ENCODE data around the gene TMPRSS3. TPM values are rescaled to one million over a fixed set of nuclear protein-coding genes. Genes with fewer than 3 reads are reported as not detected.

TMPRSS3 gene
- total RNA-seq, 1 donor from 2014 or later: 4.1 TPM

- Histone ChIP-seq H3K36me3 (ENCODE audit: control insufficient read depth, insufficient read depth, low read length) (no peaks in the 10 kb centered on the region), H3K27me3 (ENCODE audit: control insufficient read depth, insufficient read depth, low read length) (peaks cover 13% of the 10 kb centered on the region), H3K4me3 (ENCODE audit: low read depth, low read length) (no peak overlapping the region)
- no peak for DNase-seq (ENCODE audit: low read depth)
- TF ChIP-seq CTCF (IDR thresholded peaks at IDR 0.05; ENCODE audit: insufficient read depth, low read length, poor library complexity, severe bottlenecking): no peak
These were observed 46.2 kb downstream of the TMPRSS3 start for GRCh38 chr21:42349420-42350317.

GRCh38 chr21:42348762-42349161, 47.1 kb downstream of the TMPRSS3 start:
- H3K4me3 ChIP-seq (ENCODE audit: low read depth, low read length): no peak overlapping the region
- TF ChIP-seq CTCF (IDR thresholded peaks at IDR 0.05; ENCODE audit: insufficient read depth, low read length, poor library complexity, severe bottlenecking): no peak
- no peaks in the 10 kb centered on the region for H3K36me3 ChIP-seq (ENCODE audit: control insufficient read depth, insufficient read depth, low read length)
- no peak for DNase-seq (ENCODE audit: low read depth)
- H3K27me3 ChIP-seq (ENCODE audit: control insufficient read depth, insufficient read depth, low read length): peaks cover 13% of the 10 kb centered on the region

- no peak for TF ChIP-seq CTCF (IDR thresholded peaks at IDR 0.05; ENCODE audit: insufficient read depth, low read length, poor library complexity, severe bottlenecking)
- DNase-seq (ENCODE audit: low read depth): no peak
- Histone ChIP-seq H3K4me3 (ENCODE audit: low read depth, low read length) (no peak overlapping the region), H3K27me3 (ENCODE audit: control insufficient read depth, insufficient read depth, low read length) (peaks cover 13% of the 10 kb centered on the region), H3K36me3 (ENCODE audit: control insufficient read depth, insufficient read depth, low read length) (no peaks in the 10 kb centered on the region)
These were observed 48.1 kb downstream of the TMPRSS3 start for GRCh38 chr21:42347601-42348327.

- H3K36me3 ChIP-seq (ENCODE audit: control insufficient read depth, insufficient read depth, low read length): no peaks in the 10 kb centered on the region
- DNase-seq (ENCODE audit: low read depth): no peak
- H3K4me3 ChIP-seq (ENCODE audit: low read depth, low read length): no peak overlapping the region
- peaks cover 13% of the 10 kb centered on the region for H3K27me3 ChIP-seq (ENCODE audit: control insufficient read depth, insufficient read depth, low read length)
- no peak for TF ChIP-seq CTCF (IDR thresholded peaks at IDR 0.05; ENCODE audit: insufficient read depth, low read length, poor library complexity, severe bottlenecking)
These were observed 48.8 kb downstream of the TMPRSS3 start for GRCh38 chr21:42346866-42347600.

GRCh38 chr21:42346441-42346840, 49.4 kb downstream of the TMPRSS3 start:
- TF ChIP-seq CTCF (IDR thresholded peaks at IDR 0.05; ENCODE audit: insufficient read depth, low read length, poor library complexity, severe bottlenecking): no peak
- peaks cover 13% of the 10 kb centered on the region for H3K27me3 ChIP-seq (ENCODE audit: control insufficient read depth, insufficient read depth, low read length)
- DNase-seq (ENCODE audit: low read depth): no peak
- no peak overlapping the region for H3K4me3 ChIP-seq (ENCODE audit: low read depth, low read length)
- H3K36me3 ChIP-seq (ENCODE audit: control insufficient read depth, insufficient read depth, low read length): no peaks in the 10 kb centered on the region
